ENCODE results near the gene GYPC.
A peak's percentile ranks its signal among the peaks of the same experiment; 100 is the strongest.
"Not testable (repeated sequence)": the region's sequence is repeated elsewhere in the genome, so short reads cannot be mapped to it uniquely, and the experiment has no call there.

The GYPC gene

DNA sequence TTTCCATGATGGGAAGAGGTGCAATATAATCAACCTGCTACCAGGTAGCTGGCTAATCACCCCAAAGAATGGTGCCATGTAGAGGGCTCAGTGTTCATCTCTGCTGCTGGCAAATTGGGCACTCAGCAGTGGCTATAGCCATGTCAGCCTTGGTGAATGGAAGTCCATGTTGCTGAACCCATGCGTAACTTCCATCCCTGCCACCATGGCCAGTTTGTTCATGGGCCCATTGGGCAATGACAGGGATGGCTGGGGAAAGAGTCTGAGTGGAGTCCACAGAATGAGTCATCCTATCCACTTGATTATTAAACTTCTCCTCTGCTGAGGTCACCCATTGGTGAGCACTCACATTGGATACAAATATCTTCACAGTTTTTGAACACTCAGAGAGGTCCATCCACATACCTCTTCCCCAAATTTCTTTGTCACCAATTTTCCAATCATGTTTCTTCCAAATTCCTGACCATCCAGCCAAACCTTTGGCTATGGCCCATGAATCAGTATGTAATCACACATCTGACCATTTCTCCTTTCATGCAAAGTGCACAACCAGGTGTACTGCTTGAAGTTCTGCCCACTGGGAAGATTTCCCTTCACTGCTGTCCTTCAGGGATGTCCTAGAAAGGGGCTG lies 8.1 kb upstream of the GYPC start:
- DNase-seq: not testable (repeated sequence)

DNA sequence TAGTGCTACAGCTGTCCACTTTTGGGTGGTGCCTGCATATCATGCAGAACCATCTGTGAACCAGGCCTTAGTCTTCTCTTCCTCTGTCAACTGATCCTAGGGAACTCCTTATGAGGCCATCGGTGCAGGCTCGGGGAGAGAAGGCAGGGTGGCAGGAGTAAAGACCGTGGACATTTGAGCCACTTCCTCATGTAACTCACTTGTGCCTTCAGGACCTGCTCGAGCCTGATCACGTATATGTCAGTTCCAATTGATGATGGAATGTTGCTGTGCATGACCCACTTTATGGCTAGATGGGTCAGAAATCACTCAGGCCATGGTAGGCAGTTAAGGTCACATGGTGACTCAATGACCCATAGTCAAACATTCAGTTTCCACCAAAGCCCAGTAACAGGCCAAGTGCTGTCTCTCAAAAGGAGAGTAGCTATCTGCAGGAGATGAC lies 7.6 kb upstream of the GYPC start:
- not testable (repeated sequence) for DNase-seq

DNA sequence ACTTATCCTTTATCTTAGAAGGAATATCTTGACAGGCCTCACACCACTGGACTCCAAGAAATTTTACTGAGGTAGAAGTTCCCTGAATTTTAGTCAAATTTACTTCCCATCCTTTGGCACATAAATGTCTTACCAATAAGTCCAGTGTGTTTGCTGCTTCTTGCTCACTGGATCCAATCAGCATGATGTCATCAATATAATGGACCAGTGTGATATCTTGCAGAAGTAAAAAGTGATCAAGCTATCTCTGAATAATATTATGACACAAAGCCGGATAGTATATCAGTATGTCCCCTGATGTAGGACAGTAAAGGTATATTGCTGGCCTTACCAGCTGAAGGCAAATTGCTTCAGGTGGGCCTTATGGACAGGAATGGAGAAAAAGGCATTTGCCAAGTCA lies 6.9 kb upstream of the GYPC start:
- no peak for DNase-seq

DNA sequence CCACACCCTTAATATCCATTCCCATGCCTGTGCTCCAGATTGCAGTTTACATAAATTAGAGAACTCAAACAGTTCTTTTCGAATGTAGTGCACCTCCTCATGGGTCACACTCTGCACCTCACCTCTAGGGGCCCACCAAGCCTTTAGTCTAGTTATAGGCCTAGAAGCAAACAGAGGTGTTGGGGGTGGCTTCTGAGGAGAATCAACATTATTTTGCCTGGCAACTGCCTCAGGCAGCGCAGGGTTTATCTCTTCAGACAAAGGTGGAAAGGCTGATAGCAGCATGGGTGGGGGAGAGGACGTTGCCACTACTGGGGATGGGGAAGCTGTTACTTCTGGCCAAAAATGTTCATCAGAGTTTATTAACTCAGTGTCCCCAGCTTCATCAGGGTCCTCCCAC lies 5.0 kb upstream of the GYPC start:
- no peak for DNase-seq

GRCh38 chr2:126652323-126652891 lies 3.6 kb upstream of the GYPC start:
- no peak for DNase-seq

GRCh38 chr2:126653109-126653508 lies 2.8 kb upstream of the GYPC start:
- DNase-seq: no peak

GRCh38 chr2:126653761-126654160 lies 2.2 kb upstream of the GYPC start:
- DNase-seq: no peak

- DNase-seq: no peak
Observed at GRCh38 chr2:126655051-126655450, 907 bp upstream of the GYPC start.

DNA sequence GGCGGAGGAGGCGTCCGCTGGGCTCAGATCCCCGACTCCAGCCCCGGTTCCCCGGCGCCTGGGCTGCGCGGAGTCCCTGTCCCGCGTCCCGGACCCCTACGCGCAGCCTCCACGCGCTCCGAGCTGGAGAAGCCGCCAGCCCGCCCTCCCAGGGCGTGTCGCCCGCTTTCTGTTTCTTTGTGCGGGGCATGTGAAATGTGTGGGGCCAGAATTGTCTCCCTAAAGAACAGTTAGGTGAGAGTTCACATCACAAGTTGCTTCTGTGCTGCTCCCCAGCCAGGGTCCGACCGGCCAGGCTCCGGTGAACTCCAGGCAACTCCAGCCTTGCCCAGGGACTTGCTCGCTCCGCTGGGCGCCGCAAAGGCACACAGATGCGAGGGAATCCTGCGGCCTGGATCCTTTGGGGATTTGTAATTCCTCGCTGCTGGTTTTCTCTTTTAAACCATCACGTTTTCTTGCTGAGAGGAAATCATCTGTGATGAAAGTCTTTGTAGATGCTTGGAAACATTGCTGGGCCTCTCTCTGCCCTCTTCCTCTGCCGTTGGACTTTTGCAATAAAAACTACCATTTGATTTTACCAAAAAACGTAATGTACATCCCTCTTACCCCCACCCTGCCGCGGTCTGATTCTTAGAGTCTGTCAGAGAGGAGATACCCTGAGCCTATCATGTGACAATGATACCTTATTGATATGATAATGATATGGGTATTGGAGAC lies 631 bp downstream of the GYPC start:
- peak; percentile 96 for DNase-seq

- DNase-seq: peak; percentile 72
Observed at GRCh38 chr2:126657148-126657635, 1.2 kb downstream of the GYPC start.

GRCh38 chr2:126657636-126658318 lies 1.8 kb downstream of the GYPC start:
- DNase-seq: peak; percentile 73

DNA sequence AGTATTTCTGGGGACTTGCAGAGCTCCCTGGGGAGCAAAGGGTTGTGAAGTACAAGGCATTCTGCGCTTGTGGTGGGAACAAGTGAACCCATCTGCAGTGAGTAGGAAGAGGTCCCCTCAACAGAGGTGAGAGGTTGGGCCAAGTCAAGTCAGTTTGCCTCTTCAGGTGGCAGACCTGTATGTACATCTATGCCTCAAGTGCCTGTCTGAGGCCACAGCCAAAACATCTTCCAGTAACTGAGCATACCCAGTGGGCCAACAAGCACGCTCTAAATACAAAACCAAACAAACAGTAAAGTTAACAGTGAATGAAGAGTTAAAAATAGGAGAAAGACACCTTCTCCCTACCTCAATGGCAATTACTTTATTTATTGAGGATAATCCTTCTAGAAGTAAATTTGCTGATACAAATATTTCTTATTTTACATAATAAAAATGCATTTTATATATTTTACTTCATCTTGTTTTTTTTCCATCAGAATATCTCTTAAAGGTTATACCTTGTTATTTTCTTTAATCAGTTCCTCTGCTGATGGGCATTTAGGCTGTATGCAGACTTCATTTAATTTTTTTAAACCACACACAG lies 2.5 kb downstream of the GYPC start:
- DNase-seq: no peak

DNA sequence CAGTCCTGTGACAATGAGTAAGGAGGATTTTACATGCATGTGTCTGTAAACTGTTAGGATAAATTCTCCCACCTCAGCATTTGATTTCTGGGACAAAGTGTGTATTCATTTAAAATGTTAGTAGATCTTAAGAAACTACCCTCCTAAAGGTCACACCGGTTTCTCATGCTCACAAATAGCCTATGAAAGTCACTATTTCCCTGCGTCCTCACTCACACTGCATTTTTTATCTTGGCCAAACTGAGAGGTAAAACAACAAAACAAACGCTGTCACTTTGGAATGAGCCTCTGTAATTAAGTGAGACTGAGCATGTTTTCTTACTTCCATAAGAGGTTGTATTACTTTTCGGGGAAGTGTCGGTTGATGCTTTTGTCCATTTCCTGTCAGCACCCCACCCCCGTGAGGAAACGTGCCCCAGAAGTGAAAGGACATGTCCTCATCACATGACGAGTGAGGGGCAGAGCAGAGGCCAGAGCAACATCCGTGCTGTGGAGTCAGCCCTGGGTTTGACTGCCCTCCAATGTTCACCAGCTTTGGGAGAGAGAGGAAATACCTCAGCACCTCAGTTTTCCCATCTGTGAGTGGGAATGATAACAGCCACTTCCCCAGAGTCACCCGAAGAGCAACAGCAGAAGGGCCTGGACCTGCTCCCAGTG lies 3.1 kb downstream of the GYPC start:
- DNase-seq: no peak

GRCh38 chr2:126659562-126660467 lies 3.9 kb downstream of the GYPC start:
- no peak for DNase-seq

DNA sequence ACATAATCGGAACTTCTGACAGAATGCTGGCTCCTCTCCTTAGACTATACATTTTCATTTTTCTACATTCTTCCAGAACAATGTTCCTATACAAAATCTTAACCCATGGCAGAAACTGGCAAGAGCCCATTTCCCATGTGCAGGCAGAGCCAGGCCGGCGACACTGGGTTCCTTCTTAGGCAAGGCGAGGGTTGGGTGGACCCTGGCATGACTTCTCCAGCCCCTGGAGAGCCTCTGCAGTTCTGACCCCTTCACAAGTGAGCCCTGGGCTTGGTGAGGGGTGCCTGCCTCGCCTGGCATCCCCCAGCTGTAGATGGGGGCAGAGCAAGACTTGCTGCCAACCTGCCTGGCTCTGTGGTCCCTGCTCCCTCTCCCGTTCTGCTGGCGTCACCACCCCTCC lies 5.0 kb downstream of the GYPC start:
- DNase-seq: no peak

GRCh38 chr2:126661702-126662500 lies 5.9 kb downstream of the GYPC start:
- no peak for DNase-seq

- no peak for DNase-seq
Observed at GRCh38 chr2:126662621-126663020, 6.7 kb downstream of the GYPC start.

GRCh38 chr2:126663184-126663963 lies 7.4 kb downstream of the GYPC start:
- DNase-seq: no peak

DNA sequence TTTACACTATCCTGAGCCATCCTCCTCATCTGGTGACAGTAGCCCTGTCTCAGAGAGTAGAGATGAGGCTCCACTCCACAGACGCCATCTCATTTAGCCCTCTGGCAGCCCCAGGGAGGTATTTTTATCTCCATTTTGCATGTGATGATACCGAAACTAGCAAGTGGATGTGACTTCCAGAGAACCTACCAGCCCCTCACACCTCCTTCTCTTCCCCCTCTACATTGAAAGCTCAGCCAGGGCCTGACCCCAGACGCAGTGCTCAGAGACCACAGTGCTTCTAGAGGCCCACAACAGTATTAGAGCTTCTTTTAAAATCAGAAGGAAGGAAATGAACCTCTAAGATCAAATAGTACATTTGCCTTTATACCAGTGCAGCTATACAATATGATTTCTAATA lies 8.3 kb downstream of the GYPC start:
- DNase-seq: no peak

Measured in right kidney (tissue), 1 donor.